CD8-positive, alpha-beta memory T cell (primary cell): ENCODE data around the gene GET4. TPM values are rescaled to one million over a fixed set of nuclear protein-coding genes. Genes with fewer than 3 reads are reported as not detected.
A peak's percentile ranks its signal among the peaks of the same experiment; 100 is the strongest.

Source experiments
- CTCF ChIA-PET: fragments of 350-600 bp; sonication (Branson Sonifier 250); formaldehyde crosslinking; loops from one replicate; lab custom pipeline; 2021; ENCODE audit warnings: antibody characterized with exemption; lab: Charles Lee
- POLR2A ChIA-PET: fragments of 350-600 bp; sonication (Branson Sonifier 250); formaldehyde crosslinking; loops from one replicate; lab custom pipeline; 2021; ENCODE audit warnings: antibody characterized with exemption; lab: Charles Lee
- DNase-seq, 5 donors: peaks; one replicate each; pipeline versions ENCODE4 v3.0.0 to v3.0.0-alpha.2; 2020 to 2022; ENCODE audit warnings: mixed read lengths in 1 of 5
- H3K27ac ChIP-seq: one replicate; pipeline ENCODE4 v1.7.0; 2013; ENCODE audit warnings: low read depth, mild to moderate bottlenecking, low read length, moderate library complexity
- H3K27me3 ChIP-seq: 2 replicates; pipeline ENCODE4 v1.7.0; 2013; ENCODE audit warnings: low read length, mild to moderate bottlenecking; ENCODE audit not compliant: insufficient read depth, poor library complexity, severe bottlenecking
- H3K36me3 ChIP-seq: 2 replicates; pipeline ENCODE4 v1.7.0; 2013; ENCODE audit warnings: mild to moderate bottlenecking, low read length, moderate library complexity; ENCODE audit not compliant: insufficient read depth
- H3K4me1 ChIP-seq: 2 replicates; pipeline ENCODE4 v1.7.0; 2013; ENCODE audit warnings: mild to moderate bottlenecking, low read length, moderate library complexity; ENCODE audit not compliant: insufficient read depth
- H3K4me3 ChIP-seq: 2 replicates; pipeline ENCODE4 v1.7.0; 2013; ENCODE audit warnings: mild to moderate bottlenecking, low read length
- H3K9me3 ChIP-seq: 2 replicates; pipeline ENCODE4 v1.7.0; 2013; ENCODE audit warnings: mild to moderate bottlenecking, low read length
- H3K27ac Mint-ChIP-seq, 8 donors: one replicate each; pipeline ENCODE4 v1.8.0; 2020 to 2021; ENCODE audit warnings: mixed read lengths in 8 of 8, mild to moderate bottlenecking in 6 of 8, inconsistent platforms in 3 of 8, moderate library complexity in 3 of 8
- H3K27me3 Mint-ChIP-seq, 2 donors: one replicate each; pipeline ENCODE4 v1.8.0; 2020 to 2021; ENCODE audit warnings: mixed read lengths in 2 of 2, mild to moderate bottlenecking in 1 of 2, moderate library complexity in 1 of 2
- H3K36me3 Mint-ChIP-seq, 3 donors: one replicate each; pipeline ENCODE4 v1.8.0; 2020 to 2021; ENCODE audit warnings: mixed read lengths in 3 of 3, inconsistent platforms in 1 of 3, mild to moderate bottlenecking in 1 of 3
- H3K4me1 Mint-ChIP-seq, 3 donors: one replicate each; pipeline ENCODE4 v1.8.0; 2020 to 2021; ENCODE audit warnings: mixed read lengths in 3 of 3, inconsistent platforms in 1 of 3, mild to moderate bottlenecking in 1 of 3
- H3K4me3 Mint-ChIP-seq, 7 donors: one replicate each; pipeline ENCODE4 v1.8.0; 2020 to 2021; ENCODE audit warnings: mixed read lengths in 7 of 7, mild to moderate bottlenecking in 6 of 7, moderate library complexity in 4 of 7, inconsistent platforms in 2 of 7
- H3K9me3 Mint-ChIP-seq, 5 donors: one replicate each; pipeline ENCODE4 v1.8.0; 2020 to 2022; ENCODE audit warnings: mixed read lengths in 5 of 5, mild to moderate bottlenecking in 3 of 5, moderate library complexity in 2 of 5, inconsistent platforms in 1 of 5
- polyA plus RNA-seq: library from polyadenylated mRNA; unstranded; fragments of 300-500 nt; fragmentation: Illumina TruSeq; gene quantifications from one replicate; pipeline ENCODE4 v1.2.3, GENCODE V29; 2021
- total RNA-seq, 2 experiments: library from RNA; stranded (reverse); gene quantifications; one replicate each; pipeline ENCODE4 v1.2.3, GENCODE V29; 2021

Gene GET4
- total and polyA plus RNA-seq, 3 experiments from 2014 or later, result 33.6 to 44.9 (median 39.9) TPM

GRCh38 chr7:841943-842342 lies 34.4 kb upstream of the GET4 start:
- no peaks in the 10 kb centered on the region for H3K9me3 Mint-ChIP-seq

GRCh38 chr7:842431-843031 lies 33.8 kb upstream of the GET4 start:
- ChIA-PET POLR2A (interaction anchor here (0.9 kb wide), 1 partner anchor 9 kb away, joined by 7 read pairs; no protein-coding TSS in a partner anchor), CTCF (interaction anchor here (1.8 kb wide), 1 partner anchor 11 kb away, joined by 5 read pairs; the partner anchor contains the start of gene SUN1)
- Histone ChIP-seq H3K36me3 (peaks cover 40% of the 10 kb centered on the region), H3K27me3 (no peaks in the 10 kb centered on the region), H3K4me3 (no peak overlapping the region), H3K4me1 (no peaks in the 10 kb centered on the region), H3K9me3 (no peaks in the 10 kb centered on the region), H3K27ac (no peak overlapping the region)
- peaks cover 17 to 71% (median 21%) of the 10 kb centered on the region in 3 donors for H3K36me3 Mint-ChIP-seq
- no peaks in the 10 kb centered on the region for H3K27me3 Mint-ChIP-seq
- DNase-seq, result no peak
- H3K27ac Mint-ChIP-seq, result peak overlapping the region in 2 of 8 donors; percentile 15 to 68
- H3K9me3 Mint-ChIP-seq, result no peaks in the 10 kb centered on the region
- H3K4me1 Mint-ChIP-seq, result no peaks in the 10 kb centered on the region
- H3K4me3 Mint-ChIP-seq, result no peak overlapping the region

More at GRCh38 chr7:841943-842342, 34.4 kb upstream of the GET4 start:
- H3K36me3 Mint-ChIP-seq, result peaks cover 17 to 77% (median 21%) of the 10 kb centered on the region in 3 donors
- H3K4me3 ChIP-seq, result no peak overlapping the region
- H3K36me3 ChIP-seq, result peaks cover 40% of the 10 kb centered on the region
- CTCF ChIA-PET, result interaction anchor here (1.8 kb wide), 1 partner anchor 10 kb away, joined by 5 read pairs; the partner anchor contains the start of gene SUN1
- no peaks in the 10 kb centered on the region for H3K9me3 ChIP-seq
- H3K27me3 Mint-ChIP-seq, result no peaks in the 10 kb centered on the region
- H3K4me3 Mint-ChIP-seq, result no peak overlapping the region
- no peaks in the 10 kb centered on the region for H3K4me1 ChIP-seq
- POLR2A ChIA-PET, result interaction anchor here (0.9 kb wide), 1 partner anchor 9 kb away, joined by 7 read pairs; no protein-coding TSS in a partner anchor
- H3K27ac Mint-ChIP-seq, result peak overlapping the region in 2 of 8 donors; percentile 4 to 47
- H3K27me3 ChIP-seq, result no peaks in the 10 kb centered on the region
- no peak for DNase-seq
- no peak overlapping the region for H3K27ac ChIP-seq
- H3K4me1 Mint-ChIP-seq, result no peaks in the 10 kb centered on the region

- H3K4me1 Mint-ChIP-seq, result no peaks in the 10 kb centered on the region
- Histone ChIP-seq H3K27ac (no peak overlapping the region), H3K9me3 (no peaks in the 10 kb centered on the region), H3K36me3 (peaks cover 40% of the 10 kb centered on the region), H3K27me3 (no peaks in the 10 kb centered on the region), H3K4me1 (no peaks in the 10 kb centered on the region), H3K4me3 (no peak overlapping the region)
- H3K9me3 Mint-ChIP-seq, result no peaks in the 10 kb centered on the region
- H3K27me3 Mint-ChIP-seq, result no peaks in the 10 kb centered on the region
- ChIA-PET CTCF (no interaction called here), POLR2A (no interaction called here)
- no peak for DNase-seq
- H3K4me3 Mint-ChIP-seq, result no peak overlapping the region
- no peak overlapping the region for H3K27ac Mint-ChIP-seq
- H3K36me3 Mint-ChIP-seq, result peaks cover 17 to 68% (median 22%) of the 10 kb centered on the region in 3 donors
Observed at GRCh38 chr7:843230-843629, 33.1 kb upstream of the GET4 start.

- Histone ChIP-seq H3K27ac (no peak overlapping the region), H3K4me3 (no peak overlapping the region), H3K4me1 (no peaks in the 10 kb centered on the region), H3K36me3 (peaks cover 40% of the 10 kb centered on the region), H3K9me3 (no peaks in the 10 kb centered on the region), H3K27me3 (no peaks in the 10 kb centered on the region)
- ChIA-PET POLR2A (no interaction called here), CTCF (interaction anchor here (1.1 kb wide), 1 partner anchor 10 kb away, joined by 5 read pairs; no protein-coding TSS in a partner anchor)
- Mint-ChIP-seq H3K27ac (peak overlapping the region in 1 of 8 donors; percentile 82), H3K27me3 (no peaks in the 10 kb centered on the region), H3K36me3 (peaks cover 17 to 66% (median 23%) of the 10 kb centered on the region in 3 donors), H3K4me3 (no peak overlapping the region), H3K9me3 (no peaks in the 10 kb centered on the region), H3K4me1 (no peaks in the 10 kb centered on the region)
- no peak for DNase-seq
Observed at GRCh38 chr7:844043-844442, 32.3 kb upstream of the GET4 start.

GRCh38 chr7:844514-844913 lies 31.8 kb upstream of the GET4 start:
- no peaks in the 10 kb centered on the region for H3K4me1 ChIP-seq
- H3K4me1 Mint-ChIP-seq, result no peaks in the 10 kb centered on the region
- no peak overlapping the region for H3K27ac ChIP-seq
- no peaks in the 10 kb centered on the region for H3K27me3 ChIP-seq
- POLR2A ChIA-PET, result no interaction called here
- H3K36me3 Mint-ChIP-seq, result peaks cover 17 to 68% (median 25%) of the 10 kb centered on the region in 3 donors
- H3K27me3 Mint-ChIP-seq, result no peaks in the 10 kb centered on the region
- CTCF ChIA-PET, result interaction anchor here (1.1 kb wide), 1 partner anchor 11 kb away, joined by 5 read pairs; no protein-coding TSS in a partner anchor
- no peaks in the 10 kb centered on the region for H3K9me3 Mint-ChIP-seq
- H3K4me3 ChIP-seq, result no peak overlapping the region
- DNase-seq, result no peak
- peak overlapping the region in 1 of 8 donors; percentile 21 for H3K27ac Mint-ChIP-seq
- no peaks in the 10 kb centered on the region for H3K9me3 ChIP-seq
- H3K36me3 ChIP-seq, result peaks cover 40% of the 10 kb centered on the region
- H3K4me3 Mint-ChIP-seq, result no peak overlapping the region

- no peak overlapping the region for H3K4me3 ChIP-seq
- CTCF ChIA-PET, result interaction anchor here (1.1 kb wide), 1 partner anchor 11 kb away, joined by 5 read pairs; no protein-coding TSS in a partner anchor
Observed at GRCh38 chr7:845091-845490, 31.3 kb upstream of the GET4 start.

GRCh38 chr7:845731-846130 lies 30.6 kb upstream of the GET4 start:
- H3K4me3 Mint-ChIP-seq, result no peak overlapping the region
- H3K36me3 Mint-ChIP-seq, result peaks cover 13 to 67% (median 23%) of the 10 kb centered on the region in 3 donors
- H3K27me3 ChIP-seq, result no peaks in the 10 kb centered on the region
- H3K4me1 Mint-ChIP-seq, result no peaks in the 10 kb centered on the region
- CTCF ChIA-PET, result interaction anchor here (1.4 kb wide), 1 partner anchor 12 kb away, joined by 3 read pairs; no protein-coding TSS in a partner anchor
- no peak for DNase-seq
- POLR2A ChIA-PET, result no interaction called here
- H3K27ac Mint-ChIP-seq, result no peak overlapping the region
- no peaks in the 10 kb centered on the region for H3K4me1 ChIP-seq
- peaks cover 34% of the 10 kb centered on the region for H3K36me3 ChIP-seq
- no peaks in the 10 kb centered on the region for H3K9me3 Mint-ChIP-seq
- H3K9me3 ChIP-seq, result no peaks in the 10 kb centered on the region
- H3K4me3 ChIP-seq, result no peak overlapping the region
- H3K27me3 Mint-ChIP-seq, result no peaks in the 10 kb centered on the region
- no peak overlapping the region for H3K27ac ChIP-seq

More at GRCh38 chr7:845091-845490, 31.3 kb upstream of the GET4 start:
- Histone ChIP-seq H3K4me1 (no peaks in the 10 kb centered on the region), H3K27me3 (no peaks in the 10 kb centered on the region), H3K9me3 (no peaks in the 10 kb centered on the region), H3K36me3 (peaks cover 36% of the 10 kb centered on the region), H3K27ac (no peak overlapping the region)
- Mint-ChIP-seq H3K27me3 (no peaks in the 10 kb centered on the region), H3K4me3 (no peak overlapping the region), H3K36me3 (peaks cover 13 to 69% (median 23%) of the 10 kb centered on the region in 3 donors), H3K27ac (peak overlapping the region in 1 of 8 donors; percentile 23), H3K4me1 (no peaks in the 10 kb centered on the region), H3K9me3 (no peaks in the 10 kb centered on the region)
- POLR2A ChIA-PET, result no interaction called here
- no peak for DNase-seq
